Psoas muscle (tissue), 8 donors: ENCODE results near the gene CD8B. TPM values are rescaled to one million over a fixed set of nuclear protein-coding genes. Genes with fewer than 3 reads are reported as not detected.
"Not testable (repeated sequence)": the region's sequence is repeated elsewhere in the genome, so short reads cannot be mapped to it uniquely, and the experiment has no call there.

Source experiments
- ATAC-seq, 4 donors: fragments of 200-7000 bp; cut with Tn5 transposase; one replicate each; pipeline ENCODE4 v1.9.1; 2020; ENCODE audit warnings: moderate library complexity in 3 of 4, mild to moderate bottlenecking in 2 of 4
- DNase-seq, 2 donors: peaks; one replicate each; pipeline ENCODE4 v3.0.0-alpha.2; 2020
- H3K27ac ChIP-seq: fragments of 200-600 bp; one replicate; pipeline ENCODE4 v1.8.0; 2022
- H3K27me3 ChIP-seq, 3 donors: fragments of 200-600 bp in 1 of 3; one replicate each; pipeline versions ENCODE4 v1.6.1 to v1.8.0; 2013 to 2022; ENCODE audit warnings: low read length in 2 of 3, mild to moderate bottlenecking in 2 of 3, moderate library complexity in 1 of 3; ENCODE audit not compliant: insufficient read depth in 3 of 3
- H3K36me3 ChIP-seq, 2 donors: fragments of 200-600 bp in 1 of 2; one replicate each; pipeline versions ENCODE4 v1.6.1 to v1.8.0; 2013 to 2022; ENCODE audit warnings: low read depth in 1 of 2, mild to moderate bottlenecking in 1 of 2, moderate library complexity in 1 of 2; ENCODE audit not compliant: insufficient read depth in 1 of 2
- H3K4me1 ChIP-seq: fragments of 200-600 bp; one replicate; pipeline ENCODE4 v1.8.0; 2022
- H3K4me3 ChIP-seq: fragments of 200-600 bp; one replicate; pipeline ENCODE4 v1.8.0; 2022; ENCODE audit warnings: mild to moderate bottlenecking
- H3K9me3 ChIP-seq: fragments of 200-600 bp; one replicate; pipeline ENCODE4 v1.8.0; 2022
- WGBS, 3 donors: extraction: QIAGEN DNeasy Blood & Tissue Kit; methylation state at CpG; one replicate each; pipeline versions ENCODE4 v1.1.6 to v1.1.7; 2013; 5-methylcytosine and 5-hydroxymethylcytosine counted together
- intact Hi-C, 2 donors: fragments of 100-400 bp; cut with DNase I; formaldehyde crosslinking; loops; one replicate each; pipeline versions ENCODE4 v1.11.0 to v1.14.2; 2022
- polyA plus RNA-seq, 3 donors: library from polyadenylated mRNA; stranded (reverse); fragments of 200-250 nt; gene quantifications; one replicate each; pipeline ENCODE4 v1.2.3, GENCODE V29; 2013
- total RNA-seq, 4 donors: library from RNA; stranded (reverse); fragmentation: NEBNext Ultra II Directional in 2 of 4; extraction: Animal tissue kit (Norgen Biotek cat#: 25700) in 2 of 4; gene quantifications; one replicate each; pipeline versions ENCODE4 v1.2.1 to v1.2.4, GENCODE V29; 2021 to 2023
- donor health status: healthy with polysubstance abuse.
- donor health status: DM: no; HTN: no; CAD: no; lungs with moderate emphysema.
- donor health status: Bipolar disorder and iron deficiency.
- donor health status: healthy.
- donor health status: DM: yes; HTN: yes; CAD: no.
- donor health status: DM: no; HTN: no; CAD: no.
- donor health status: DM: no; HTN: no; CAD: no.
- donor health status: DM: yes; HTN: yes; CAD: no.

CD8B gene
- total and polyA plus RNA-seq, 7 donors = 0.12 to 0.43 (median 0.13) TPM; not detected in 4

- intact Hi-C loops, DNase-seq, H3K36me3 ChIP-seq, H3K4me3 ChIP-seq, H3K4me1 ChIP-seq, H3K9me3 ChIP-seq, H3K27ac ChIP-seq, H3K27me3 ChIP-seq: not testable (repeated sequence)
- peak in 1 of 4 donors; percentile 33 for ATAC-seq
- WGBS, 3 donors = 38 to 64% (median 49%) methylated on average over 7 to 8 of the region's 8 CpGs
These were observed 1.1 kb downstream of the CD8B start for GRCh38 chr2:86860573-86860972.

DNA sequence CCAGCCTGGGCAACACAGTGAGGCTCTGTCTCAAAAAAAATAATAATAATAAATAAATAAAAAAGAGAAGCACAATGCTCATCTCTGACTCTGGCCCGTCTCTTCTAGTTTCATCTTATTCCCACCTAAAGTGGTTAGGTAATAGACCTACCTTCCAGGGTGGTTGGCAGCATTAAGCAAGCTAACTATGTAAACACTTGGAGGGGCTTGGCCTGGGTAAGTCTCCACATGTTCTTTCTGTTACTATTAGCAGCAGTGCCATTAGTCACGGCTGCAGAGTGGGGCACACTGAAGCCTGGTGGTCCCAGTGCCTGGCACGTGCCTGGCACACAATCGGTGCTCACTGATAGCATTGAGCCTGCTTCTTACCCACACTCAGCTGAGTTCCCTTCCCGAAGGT lies 4.0 kb downstream of the CD8B start:
- H3K4me1 ChIP-seq, intact Hi-C loops, ATAC-seq, H3K4me3 ChIP-seq, H3K36me3 ChIP-seq, H3K27me3 ChIP-seq, H3K9me3 ChIP-seq, DNase-seq, H3K27ac ChIP-seq: not testable (repeated sequence)
- WGBS, 3 donors = 80 to 82% (median 80%) methylated on average over 5 of the region's 5 CpGs

GRCh38 chr2:86856498-86856897 lies 5.2 kb downstream of the CD8B start:
- H3K36me3 ChIP-seq, H3K4me1 ChIP-seq, H3K27ac ChIP-seq, H3K27me3 ChIP-seq, intact Hi-C loops, ATAC-seq, DNase-seq, H3K9me3 ChIP-seq, H3K4me3 ChIP-seq: not testable (repeated sequence)
- WGBS, 3 donors = 64 to 95% (median 73%) methylated on average over 2 to 4 of the region's 4 CpGs

GRCh38 chr2:86855981-86856380 lies 5.7 kb downstream of the CD8B start:
- H3K27me3 ChIP-seq, ATAC-seq, DNase-seq, H3K4me1 ChIP-seq, H3K4me3 ChIP-seq, H3K9me3 ChIP-seq, H3K27ac ChIP-seq, intact Hi-C loops, H3K36me3 ChIP-seq: not testable (repeated sequence)
- 53 to 55% (median 53%) methylated on average over 6 of the region's 6 CpGs for WGBS, 3 donors

- ATAC-seq, DNase-seq, intact Hi-C loops, H3K9me3 ChIP-seq, H3K27ac ChIP-seq, H3K27me3 ChIP-seq, H3K36me3 ChIP-seq, H3K4me1 ChIP-seq, H3K4me3 ChIP-seq: not testable (repeated sequence)
- WGBS, 3 donors = 54 to 60% (median 57%) methylated on average over 4 of the region's 4 CpGs
These were observed 10.1 kb downstream of the CD8B start for GRCh38 chr2:86851581-86851980.

GRCh38 chr2:86842607-86843234 lies 19.0 kb downstream of the CD8B start:
- DNase-seq, intact Hi-C loops, H3K4me3 ChIP-seq, H3K36me3 ChIP-seq, H3K4me1 ChIP-seq, H3K27me3 ChIP-seq, ATAC-seq, H3K9me3 ChIP-seq, H3K27ac ChIP-seq: not testable (repeated sequence)
- WGBS, 3 donors = 87 to 90% (median 87%) methylated on average over 6 of the region's 6 CpGs

GRCh38 chr2:86841330-86841729 lies 20.4 kb downstream of the CD8B start:
- ATAC-seq, H3K4me3 ChIP-seq, H3K27me3 ChIP-seq, H3K27ac ChIP-seq, intact Hi-C loops, H3K9me3 ChIP-seq, H3K36me3 ChIP-seq, H3K4me1 ChIP-seq, DNase-seq: not testable (repeated sequence)
- 86 to 91% (median 90%) methylated on average over 6 to 7 of the region's 8 CpGs for WGBS, 3 donors

DNA sequence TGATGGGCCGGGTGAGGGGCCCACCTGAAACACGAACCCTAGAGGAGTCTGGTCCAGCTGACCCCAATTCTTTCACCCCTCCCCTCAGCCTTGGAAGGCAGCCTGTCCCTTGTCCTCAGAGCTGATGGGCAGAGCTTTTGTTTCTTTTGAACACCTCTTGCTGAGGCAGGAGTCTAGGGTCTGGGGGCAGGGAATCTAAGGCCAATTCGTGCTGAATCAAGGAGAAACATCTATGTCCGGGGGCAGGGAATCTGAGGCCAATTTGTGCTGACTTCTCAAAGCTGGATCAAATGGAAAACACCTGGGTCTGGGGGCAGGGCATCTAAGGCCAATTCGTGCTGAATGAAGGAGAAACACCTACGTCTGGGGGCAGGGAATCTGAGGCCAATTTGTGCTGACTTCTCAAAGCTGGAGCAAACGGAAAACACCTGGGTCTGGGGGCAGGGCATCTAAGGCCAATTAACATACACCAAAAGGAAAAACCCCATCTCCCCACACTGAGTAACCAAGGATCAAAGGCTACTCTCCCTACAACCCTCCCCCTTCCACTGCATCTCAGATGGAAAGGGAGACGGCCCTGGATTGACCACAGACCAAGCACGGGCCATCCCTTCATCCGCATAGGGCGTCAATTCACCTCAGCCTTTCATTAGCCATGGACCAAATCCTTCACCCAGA lies 21.7 kb downstream of the CD8B start:
- H3K27me3 ChIP-seq, H3K27ac ChIP-seq, H3K36me3 ChIP-seq, intact Hi-C loops, H3K9me3 ChIP-seq, H3K4me1 ChIP-seq, DNase-seq, ATAC-seq, H3K4me3 ChIP-seq: not testable (repeated sequence)
- 80 to 82% (median 81%) methylated on average over 6 to 9 of the region's 11 CpGs for WGBS, 3 donors

DNA sequence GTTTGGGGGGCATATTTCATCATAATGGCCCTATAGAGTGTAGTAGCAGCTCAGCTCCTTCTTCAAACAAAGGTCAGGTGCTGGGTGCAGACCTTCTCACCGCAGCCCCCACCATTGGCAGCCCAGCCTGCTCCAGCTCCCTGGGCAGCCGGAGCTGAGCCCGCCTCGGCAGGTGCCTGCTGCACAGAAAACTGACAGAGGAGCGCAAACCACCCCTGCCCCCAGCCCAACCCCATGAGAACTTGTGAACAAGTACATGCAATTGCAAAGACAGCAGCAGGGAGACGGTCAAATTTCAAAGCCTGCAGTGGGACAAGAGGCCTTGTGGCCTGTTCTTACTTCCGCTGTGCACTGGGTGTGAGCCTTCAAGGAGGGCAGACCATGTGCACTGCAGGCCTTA lies 22.2 kb downstream of the CD8B start:
- H3K4me1 ChIP-seq, DNase-seq, intact Hi-C loops, ATAC-seq, H3K36me3 ChIP-seq, H3K4me3 ChIP-seq, H3K27me3 ChIP-seq, H3K27ac ChIP-seq, H3K9me3 ChIP-seq: not testable (repeated sequence)
- 88 to 95% (median 94%) methylated on average over 7 of the region's 7 CpGs for WGBS, 3 donors

GRCh38 chr2:86837714-86838113 lies 24.0 kb downstream of the CD8B start:
- H3K4me3 ChIP-seq, DNase-seq, H3K27me3 ChIP-seq, H3K36me3 ChIP-seq, H3K9me3 ChIP-seq, H3K4me1 ChIP-seq, intact Hi-C loops, H3K27ac ChIP-seq: not testable (repeated sequence)
- peak in 2 of 4 donors; percentile 44 to 46 for ATAC-seq
- WGBS, 3 donors = 62 to 68% (median 63%) methylated on average over 6 of the region's 7 CpGs

GRCh38 chr2:86836915-86837695 lies 24.6 kb downstream of the CD8B start:
- H3K27ac ChIP-seq = peak overlapping the region; percentile 23
- H3K36me3 ChIP-seq, H3K4me1 ChIP-seq, H3K4me3 ChIP-seq, H3K27me3 ChIP-seq, H3K9me3 ChIP-seq, intact Hi-C loops: not testable (repeated sequence)
- peak; percentile 94 to 100 (median 97) for ATAC-seq
- 31 to 34% (median 33%) methylated on average over 13 to 15 of the region's 19 CpGs for WGBS, 3 donors
- DNase-seq = peak; percentile 62 to 80
